Calu3 (cell line): ENCODE data around the gene SWT1. TPM values are rescaled to one million over a fixed set of nuclear protein-coding genes. Genes with fewer than 3 reads are reported as not detected.

ENCODE experiments used
- BruUV-seq: library from RNA; stranded (reverse); fragments of 400-500 nt; replicated peaks from 2 replicates; lab custom pipeline; 2021; lab: Mats Ljungman, UMichigan
- CTCF ChIA-PET: fragments of 300-600 bp; sonication (Branson Sonifier 250); formaldehyde crosslinking; loops from one replicate; lab custom pipeline; 2022; ENCODE audit warnings: antibody characterized with exemption; lab: Charles Lee
- DNase-seq: peaks from one replicate; pipeline ENCODE4 v3.0.0; 2022
- H3K27ac Mint-ChIP-seq: one replicate; pipeline ENCODE4 v1.8.0; 2022; ENCODE audit warnings: mixed read lengths; ENCODE audit not compliant: unreplicated experiment
- H3K27me3 Mint-ChIP-seq: one replicate; pipeline ENCODE4 v1.8.0; 2022; ENCODE audit warnings: mixed read lengths; ENCODE audit not compliant: unreplicated experiment
- H3K36me3 Mint-ChIP-seq: one replicate; pipeline ENCODE4 v1.8.0; 2022; ENCODE audit warnings: mild to moderate bottlenecking, moderate library complexity, mixed read lengths; ENCODE audit not compliant: insufficient read depth, unreplicated experiment
- H3K4me1 Mint-ChIP-seq: one replicate; pipeline ENCODE4 v1.8.0; 2022; ENCODE audit warnings: mild to moderate bottlenecking, low read depth, mixed read lengths; ENCODE audit not compliant: unreplicated experiment
- H3K4me3 Mint-ChIP-seq: one replicate; pipeline ENCODE4 v1.8.0; 2022; ENCODE audit warnings: mild to moderate bottlenecking, low read depth, moderate library complexity, mixed read lengths; ENCODE audit not compliant: unreplicated experiment
- H3K9me3 Mint-ChIP-seq: one replicate; pipeline ENCODE4 v1.8.0; 2022; ENCODE audit warnings: low read depth, mixed read lengths; ENCODE audit not compliant: unreplicated experiment
- intact Hi-C: fragments of 100-400 bp; cut with micrococcal nuclease; formaldehyde crosslinking; loops from one replicate; pipeline ENCODE4 v1.10.0; 2022; ENCODE audit not compliant: unreplicated experiment
- total RNA-seq: library from RNA; stranded (reverse); gene quantifications from 2 replicates; pipeline ENCODE4 v1.2.3, GENCODE V29; 2022
- TF ChIP-seq, protein P1 (sequence below): fragments of 200-600 bp; IDR thresholded peaks from one replicate; pipeline ENCODE4 v1.8.0; 2022; ENCODE audit warnings: antibody characterized with exemption; ENCODE audit not compliant: unreplicated experiment

SWT1 gene
- total RNA-seq, 1 experiment from 2014 or later = 2.9 TPM

DNA sequence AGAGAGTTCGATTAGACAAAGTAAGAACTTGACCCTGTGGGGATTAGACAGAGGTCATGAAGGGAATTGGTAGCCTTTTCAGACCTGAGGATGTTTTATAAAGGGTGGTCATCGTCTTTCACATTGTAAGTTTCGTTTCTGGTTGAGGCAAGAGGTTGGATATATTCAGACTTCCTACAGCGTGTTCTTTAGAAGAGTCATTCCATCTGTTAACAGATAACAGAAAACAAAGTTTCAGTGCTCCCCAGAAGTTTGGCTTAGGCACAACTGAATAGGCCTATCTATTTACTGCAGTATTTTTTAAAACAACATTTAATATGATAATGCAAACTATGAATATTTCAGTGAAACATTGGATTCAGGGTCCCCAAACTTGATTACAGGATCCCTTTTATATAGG lies 177.2 kb downstream of the SWT1 start:
- Mint-ChIP-seq H3K27ac (no peak overlapping the region), H3K9me3 (no peaks in the 10 kb centered on the region), H3K4me1 (no peaks in the 10 kb centered on the region), H3K4me3 (no peak overlapping the region), H3K27me3 (no peaks in the 10 kb centered on the region), H3K36me3 (no peaks in the 10 kb centered on the region)
- TF ChIP-seq, protein P1, sequence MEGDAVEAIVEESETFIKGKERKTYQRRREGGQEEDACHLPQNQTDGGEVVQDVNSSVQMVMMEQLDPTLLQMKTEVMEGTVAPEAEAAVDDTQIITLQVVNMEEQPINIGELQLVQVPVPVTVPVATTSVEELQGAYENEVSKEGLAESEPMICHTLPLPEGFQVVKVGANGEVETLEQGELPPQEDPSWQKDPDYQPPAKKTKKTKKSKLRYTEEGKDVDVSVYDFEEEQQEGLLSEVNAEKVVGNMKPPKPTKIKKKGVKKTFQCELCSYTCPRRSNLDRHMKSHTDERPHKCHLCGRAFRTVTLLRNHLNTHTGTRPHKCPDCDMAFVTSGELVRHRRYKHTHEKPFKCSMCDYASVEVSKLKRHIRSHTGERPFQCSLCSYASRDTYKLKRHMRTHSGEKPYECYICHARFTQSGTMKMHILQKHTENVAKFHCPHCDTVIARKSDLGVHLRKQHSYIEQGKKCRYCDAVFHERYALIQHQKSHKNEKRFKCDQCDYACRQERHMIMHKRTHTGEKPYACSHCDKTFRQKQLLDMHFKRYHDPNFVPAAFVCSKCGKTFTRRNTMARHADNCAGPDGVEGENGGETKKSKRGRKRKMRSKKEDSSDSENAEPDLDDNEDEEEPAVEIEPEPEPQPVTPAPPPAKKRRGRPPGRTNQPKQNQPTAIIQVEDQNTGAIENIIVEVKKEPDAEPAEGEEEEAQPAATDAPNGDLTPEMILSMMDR = no peak
- no TSS peak for BruUV-seq
- intact Hi-C loops = no loop called here
- CTCF ChIA-PET = interaction anchor here (0.6 kb wide), 1 partner anchor 32 kb away, joined by 3 read pairs; no protein-coding TSS in a partner anchor
- no peak for DNase-seq

DNA sequence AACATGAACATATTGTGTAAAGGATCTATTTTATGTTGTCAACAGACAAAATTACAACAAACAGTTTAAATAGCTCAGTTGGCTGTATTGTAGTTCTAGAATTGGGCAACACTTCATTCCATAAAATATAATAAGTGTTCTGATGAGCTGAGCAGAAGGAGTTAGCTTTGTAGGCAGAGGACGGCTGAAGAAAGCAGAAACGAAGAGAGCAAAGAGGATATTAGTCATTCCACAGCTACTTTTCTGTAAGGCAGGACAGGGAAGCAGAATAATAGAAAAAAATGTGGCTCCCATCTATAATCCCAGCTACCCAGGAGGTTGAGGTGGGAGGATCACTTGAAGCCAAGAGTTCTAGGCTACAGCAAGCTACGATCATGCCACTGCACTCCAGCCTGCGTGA lies 180.3 kb downstream of the SWT1 start:
- Mint-ChIP-seq H3K4me1 (no peaks in the 10 kb centered on the region), H3K27ac (no peak overlapping the region), H3K4me3 (no peak overlapping the region), H3K27me3 (no peaks in the 10 kb centered on the region), H3K9me3 (no peaks in the 10 kb centered on the region), H3K36me3 (no peaks in the 10 kb centered on the region)
- BruUV-seq = no TSS peak
- intact Hi-C loops = no loop called here
- TF ChIP-seq, protein P1 = no peak
- no peak for DNase-seq
- CTCF ChIA-PET = interaction anchor here (0.9 kb wide), 1 partner anchor 29 kb away, joined by 3 read pairs; no protein-coding TSS in a partner anchor

DNA sequence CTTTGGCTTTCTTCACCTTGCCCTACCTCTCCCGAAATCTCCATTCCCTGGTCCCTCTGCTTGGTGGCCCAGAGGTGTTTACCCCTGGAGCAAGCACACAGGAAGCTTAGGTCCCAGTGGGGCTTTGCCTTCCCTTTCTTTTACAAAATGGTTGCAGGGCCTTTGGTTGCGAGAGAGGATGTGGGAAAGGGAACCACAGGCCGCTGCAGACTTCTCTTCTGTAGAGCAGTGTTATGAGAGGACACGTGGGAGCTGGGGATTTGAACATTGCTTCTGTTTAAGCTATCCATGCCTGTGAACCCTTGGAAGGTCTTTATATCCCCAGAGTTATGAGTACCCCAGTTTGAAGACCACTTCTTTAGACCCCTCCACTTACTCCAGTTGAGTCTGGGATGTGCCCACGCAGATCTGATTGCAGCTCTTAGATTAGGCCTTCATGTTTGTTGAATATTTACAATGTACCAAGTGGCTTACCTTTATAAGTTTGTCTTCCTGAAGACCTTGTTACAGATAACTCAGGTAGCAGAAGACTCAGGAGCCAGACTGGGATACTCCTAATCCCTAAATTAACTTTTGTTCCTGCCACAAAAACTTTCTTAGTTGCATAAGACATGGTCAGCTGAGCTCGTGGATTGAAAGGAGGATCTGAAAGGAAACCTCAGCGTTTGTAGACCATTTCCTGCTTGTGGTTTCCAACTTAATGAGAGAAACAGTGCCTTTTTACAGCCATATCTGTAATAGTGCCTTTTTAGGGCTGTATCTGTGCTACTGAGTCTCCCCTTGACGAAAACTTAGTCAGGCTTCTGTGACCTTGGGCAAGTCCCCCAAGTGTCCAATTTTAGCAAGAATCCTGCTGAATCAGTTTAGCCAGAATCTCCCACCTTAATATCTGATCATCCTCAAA lies 182.0 kb downstream of the SWT1 start:
- Mint-ChIP-seq H3K27me3 (no peaks in the 10 kb centered on the region), H3K36me3 (no peaks in the 10 kb centered on the region), H3K4me1 (no peaks in the 10 kb centered on the region), H3K4me3 (no peak overlapping the region), H3K9me3 (no peaks in the 10 kb centered on the region), H3K27ac (no peak overlapping the region)
- BruUV-seq = no TSS peak
- intact Hi-C loops = no loop called here
- TF ChIP-seq, protein P1 = no peak
- DNase-seq = no peak
- CTCF ChIA-PET = interaction anchor here (0.8 kb wide), 1 partner anchor 10 kb away, joined by 3 read pairs; no protein-coding TSS in a partner anchor

DNA sequence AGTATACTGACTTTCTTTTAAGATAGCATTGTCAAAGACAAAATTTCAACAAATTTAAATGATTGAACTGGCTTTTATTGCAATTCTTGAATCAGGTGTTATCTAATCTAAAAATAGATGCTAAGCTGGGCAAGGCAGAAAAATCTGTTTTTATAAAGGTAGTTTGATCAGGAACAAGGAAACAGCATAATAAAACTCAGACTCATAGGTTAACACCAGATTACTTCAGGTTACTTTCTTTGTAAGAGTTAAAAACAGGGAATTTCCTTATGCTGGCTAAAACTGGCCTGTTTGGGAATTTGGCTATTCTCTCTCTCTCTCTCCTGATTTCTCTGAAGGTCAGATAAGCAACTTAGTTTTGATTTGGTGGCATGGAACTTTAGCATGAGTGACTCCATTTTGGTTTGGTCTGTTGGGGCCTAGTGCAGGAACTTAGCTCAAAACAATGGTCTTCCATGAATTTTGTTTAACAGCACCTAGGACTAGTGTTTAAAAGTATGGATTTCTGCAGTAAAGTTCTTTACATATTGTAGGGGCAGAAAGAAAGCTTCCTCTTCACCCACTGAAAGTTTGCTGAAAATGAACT lies 184.3 kb downstream of the SWT1 start:
- no peak overlapping the region for H3K27ac Mint-ChIP-seq
- BruUV-seq = no TSS peak

More for the DNA sequence above, 184.3 kb downstream of the SWT1 start:
- Mint-ChIP-seq H3K4me3 (no peak overlapping the region), H3K36me3 (peaks cover 4% of the 10 kb centered on the region), H3K9me3 (no peaks in the 10 kb centered on the region), H3K4me1 (no peaks in the 10 kb centered on the region), H3K27me3 (no peaks in the 10 kb centered on the region)
- DNase-seq = no peak
- TF ChIP-seq, protein P1 = no peak
- intact Hi-C loops = no loop called here
- CTCF ChIA-PET = no interaction called here

Other genes starting within 250 kb of the SWT1 start
- gene NIBAN1, start 182.7 kb upstream of the SWT1 start, total RNA-seq = 12.1 and 19.5 TPM in 2 replicates
- gene RNF2, start 111.6 kb upstream of the SWT1 start, total RNA-seq = 19.3 and 23.3 TPM in 2 replicates
- gene TRMT1L, start 214 bp upstream of the SWT1 start, total RNA-seq = 16.9 and 27.2 TPM in 2 replicates
- 121 and 135 TPM in 2 replicates for gene IVNS1ABP, start 160.1 kb downstream of the SWT1 start, total RNA-seq